Ascending aorta (tissue), 2 donors: ENCODE data around the gene USP24. TPM values are rescaled to one million over a fixed set of nuclear protein-coding genes. Genes with fewer than 3 reads are reported as not detected.

Experiments used
- DNase-seq, 2 donors: peaks; one replicate each; pipeline ENCODE4 v3.0.0-alpha.2; 2019; ENCODE audit warnings: low spot score in 2 of 2
- H3K27ac ChIP-seq, 2 donors: fragments of 200-600 bp; sonication (generic); one replicate each; pipeline ENCODE4 v1.5.1; 2016 to 2017; ENCODE audit warnings: mild to moderate bottlenecking in 1 of 2
- H3K27me3 ChIP-seq: fragments of 200-600 bp; sonication (generic); one replicate; pipeline ENCODE4 v1.5.1; 2017
- H3K36me3 ChIP-seq, 2 donors: fragments of 200-600 bp; sonication (generic); one replicate each; pipeline ENCODE4 v1.5.1; 2016
- H3K4me1 ChIP-seq, 2 donors: fragments of 200-600 bp; sonication (generic); one replicate each; pipeline ENCODE4 v1.5.1; 2016 to 2017; ENCODE audit warnings: mild to moderate bottlenecking in 1 of 2
- H3K4me3 ChIP-seq, 2 donors: fragments of 200-600 bp; sonication (generic); one replicate each; pipeline ENCODE4 v1.5.1; 2016 to 2017; ENCODE audit warnings: mild to moderate bottlenecking in 1 of 2
- H3K9me3 ChIP-seq, 2 donors: fragments of 200-600 bp; sonication (generic); one replicate each; pipeline ENCODE4 v1.5.1; 2016
- intact Hi-C: fragments of 100-400 bp; cut with DNase I; formaldehyde crosslinking; loops from one replicate; pipeline ENCODE4 v1.15.1; 2023
- total RNA-seq: library from RNA; depleted of rRNA; stranded (reverse); fragments of >200 nt; gene quantifications from one replicate; pipeline ENCODE4 v1.1.0, GENCODE V29; 2016
- TF ChIP-seq, protein P1 (sequence below), 3 experiments: fragments of 200-600 bp in 2 of 3; fragments of 450-650 bp in 1 of 3; sonication (generic) in 2 of 3; IDR thresholded peaks; one replicate each; pipeline ENCODE4 v1.5.1; 2016 to 2019; ENCODE audit warnings: antibody characterized with exemption in 3 of 3, mild to moderate bottlenecking in 1 of 3, moderate library complexity in 1 of 3

USP24 gene
- total RNA-seq, 1 donor from 2014 or later, result 11.2 TPM

DNA sequence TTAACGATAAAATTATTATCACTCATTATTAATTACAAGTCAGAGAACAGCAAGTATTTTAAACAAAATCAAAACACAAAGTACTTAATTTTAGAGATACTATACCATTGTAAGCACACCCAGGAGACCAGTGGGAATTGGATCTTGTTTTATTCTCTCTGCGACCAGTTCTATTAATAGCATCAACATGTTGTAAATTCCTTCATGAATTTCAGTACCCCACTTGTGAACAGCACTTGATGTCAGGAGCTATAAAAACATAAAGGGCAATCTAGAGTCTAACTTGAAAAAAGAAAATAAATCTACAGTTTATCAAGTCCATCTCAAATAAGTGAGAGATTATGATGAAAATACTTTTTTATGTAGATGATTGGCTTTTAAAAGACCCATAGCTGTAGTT lies 42.9 kb downstream of the USP24 start:
- peaks cover 10 to 30% of the 10 kb centered on the region in 2 donors for H3K36me3 ChIP-seq
- intact Hi-C loops, result no loop called here
- TF ChIP-seq, protein P1, sequence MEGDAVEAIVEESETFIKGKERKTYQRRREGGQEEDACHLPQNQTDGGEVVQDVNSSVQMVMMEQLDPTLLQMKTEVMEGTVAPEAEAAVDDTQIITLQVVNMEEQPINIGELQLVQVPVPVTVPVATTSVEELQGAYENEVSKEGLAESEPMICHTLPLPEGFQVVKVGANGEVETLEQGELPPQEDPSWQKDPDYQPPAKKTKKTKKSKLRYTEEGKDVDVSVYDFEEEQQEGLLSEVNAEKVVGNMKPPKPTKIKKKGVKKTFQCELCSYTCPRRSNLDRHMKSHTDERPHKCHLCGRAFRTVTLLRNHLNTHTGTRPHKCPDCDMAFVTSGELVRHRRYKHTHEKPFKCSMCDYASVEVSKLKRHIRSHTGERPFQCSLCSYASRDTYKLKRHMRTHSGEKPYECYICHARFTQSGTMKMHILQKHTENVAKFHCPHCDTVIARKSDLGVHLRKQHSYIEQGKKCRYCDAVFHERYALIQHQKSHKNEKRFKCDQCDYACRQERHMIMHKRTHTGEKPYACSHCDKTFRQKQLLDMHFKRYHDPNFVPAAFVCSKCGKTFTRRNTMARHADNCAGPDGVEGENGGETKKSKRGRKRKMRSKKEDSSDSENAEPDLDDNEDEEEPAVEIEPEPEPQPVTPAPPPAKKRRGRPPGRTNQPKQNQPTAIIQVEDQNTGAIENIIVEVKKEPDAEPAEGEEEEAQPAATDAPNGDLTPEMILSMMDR (IDR thresholded peaks at IDR 0.05), result no peak

DNA sequence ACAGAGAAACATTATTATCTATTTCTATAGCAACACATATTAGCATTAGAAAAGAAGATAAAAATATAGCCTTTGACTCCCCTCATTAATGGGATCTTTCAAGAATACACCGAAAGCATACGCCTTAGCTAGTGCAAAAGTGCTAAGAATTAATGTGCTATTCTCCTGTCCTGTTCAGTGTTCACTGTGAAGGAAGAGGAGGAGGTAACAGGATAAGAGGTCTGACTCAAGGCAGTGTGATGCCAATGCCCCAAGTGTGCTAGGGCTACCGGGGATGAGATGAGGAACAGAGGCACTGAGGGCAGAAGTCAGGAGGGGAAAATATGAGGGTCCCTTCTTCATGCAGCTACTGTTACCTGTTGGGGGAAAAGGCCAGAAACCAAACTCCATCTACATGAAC lies 43.5 kb downstream of the USP24 start:
- H3K36me3 ChIP-seq, result peaks cover 13 to 28% of the 10 kb centered on the region in 2 donors
- intact Hi-C loops, result no loop called here
- H3K27me3 ChIP-seq, result no peaks in the 10 kb centered on the region
- TF ChIP-seq, protein P1 (IDR thresholded peaks at IDR 0.05), result no peak
- no peaks in the 10 kb centered on the region for H3K9me3 ChIP-seq
- DNase-seq, result no peak
- H3K4me3 ChIP-seq, result no peak overlapping the region
- no peaks in the 10 kb centered on the region for H3K4me1 ChIP-seq
- H3K27ac ChIP-seq, result no peak overlapping the region

More for the DNA sequence above, 42.9 kb downstream of the USP24 start:
- Histone ChIP-seq H3K4me3 (no peak overlapping the region), H3K4me1 (no peaks in the 10 kb centered on the region), H3K27ac (no peak overlapping the region), H3K9me3 (no peaks in the 10 kb centered on the region), H3K27me3 (no peaks in the 10 kb centered on the region)
- DNase-seq, result no peak

DNA sequence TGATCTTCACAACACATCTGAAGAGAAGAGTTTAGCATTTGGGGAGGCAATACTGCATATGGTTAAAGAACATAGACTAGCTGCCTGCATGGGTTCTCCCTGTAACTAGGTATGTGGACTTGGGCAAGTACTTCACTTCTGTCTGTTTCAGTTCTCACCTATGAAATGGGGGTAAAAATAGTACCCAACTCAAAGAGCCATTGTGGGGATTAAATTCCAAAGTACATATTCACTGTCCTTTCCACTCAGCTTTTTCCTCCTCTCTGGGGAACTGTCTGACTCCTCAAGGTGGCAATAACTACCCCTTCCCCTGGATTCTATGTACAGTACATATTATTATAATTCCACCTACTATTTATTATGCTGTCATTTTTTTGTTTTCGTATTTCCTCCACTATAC lies 44.7 kb downstream of the USP24 start:
- Histone ChIP-seq H3K4me3 (no peak overlapping the region), H3K4me1 (no peaks in the 10 kb centered on the region), H3K27ac (no peak overlapping the region), H3K9me3 (no peaks in the 10 kb centered on the region), H3K27me3 (no peaks in the 10 kb centered on the region), H3K36me3 (peaks cover 16 to 29% of the 10 kb centered on the region in 2 donors)
- intact Hi-C loops, result no loop called here
- DNase-seq, result no peak
- TF ChIP-seq, protein P1 (IDR thresholded peaks at IDR 0.05), result no peak

DNA sequence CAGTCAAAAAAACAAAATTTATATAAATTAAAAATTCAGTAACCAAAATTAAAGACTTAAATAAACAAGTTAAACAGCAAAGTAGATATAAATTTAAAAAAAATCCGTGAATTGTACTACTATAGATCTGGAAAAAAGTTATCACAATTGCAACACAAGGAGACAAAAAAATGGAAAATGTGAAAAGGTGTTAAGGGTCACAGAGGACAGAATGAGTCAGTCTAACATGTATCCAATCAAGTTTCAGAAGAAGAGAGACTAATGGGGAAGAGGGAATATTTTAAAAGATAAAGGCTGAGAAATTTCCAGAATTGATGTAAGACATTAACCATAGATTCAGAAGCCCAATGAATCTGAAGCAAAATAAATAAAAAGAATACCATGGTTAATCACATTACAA lies 46.0 kb downstream of the USP24 start:
- Histone ChIP-seq H3K27me3 (no peaks in the 10 kb centered on the region), H3K9me3 (no peaks in the 10 kb centered on the region), H3K4me3 (no peak overlapping the region), H3K27ac (no peak overlapping the region), H3K4me1 (no peaks in the 10 kb centered on the region), H3K36me3 (peaks cover 14 to 36% of the 10 kb centered on the region in 2 donors)
- intact Hi-C loops, result no loop called here
- TF ChIP-seq, protein P1 (IDR thresholded peaks at IDR 0.05), result no peak
- DNase-seq, result no peak

DNA sequence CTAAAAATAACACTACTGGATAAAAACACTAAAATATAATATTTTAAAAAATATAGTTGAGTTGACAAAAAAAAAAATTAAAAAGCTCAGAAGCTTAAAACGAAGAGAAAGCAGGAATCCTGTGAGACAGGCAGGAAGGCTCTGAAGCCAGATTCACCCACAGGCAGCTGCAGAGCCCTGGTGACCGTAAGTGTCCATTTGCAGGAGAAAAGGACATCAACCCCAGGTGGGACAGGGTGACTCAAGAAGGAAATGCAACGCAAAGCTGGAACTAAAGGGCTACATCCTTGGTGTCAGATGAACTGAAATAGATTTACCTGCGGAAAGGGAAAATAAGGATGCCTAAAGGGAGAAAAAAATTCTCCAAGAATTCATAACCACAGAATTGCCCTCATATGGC lies 46.8 kb downstream of the USP24 start:
- H3K4me3 ChIP-seq, result no peak overlapping the region
- no peak for DNase-seq
- peaks cover 14 to 36% of the 10 kb centered on the region in 2 donors for H3K36me3 ChIP-seq
- intact Hi-C loops, result no loop called here
- H3K4me1 ChIP-seq, result no peaks in the 10 kb centered on the region
- TF ChIP-seq, protein P1 (IDR thresholded peaks at IDR 0.05), result no peak
- no peaks in the 10 kb centered on the region for H3K27me3 ChIP-seq
- H3K9me3 ChIP-seq, result no peaks in the 10 kb centered on the region
- H3K27ac ChIP-seq, result no peak overlapping the region
